T-cell (primary cell): ENCODE data around the gene RLN1. TPM values are rescaled to one million over a fixed set of nuclear protein-coding genes. Genes with fewer than 3 reads are reported as not detected.
A peak's percentile ranks its signal among the peaks of the same experiment; 100 is the strongest.
"Not testable (repeated sequence)": the region's sequence is repeated elsewhere in the genome, so short reads cannot be mapped to it uniquely, and the experiment has no call there.

Experiments
- ATAC-seq, 4 experiments: fragments of 200-7000 bp in 3 of 4; fragments of 150-1000 bp in 1 of 4; cut with Tn5 transposase; replicated peaks in 1 of 4; 1 replicate in 3 of 4; 2 replicates in 1 of 4; pipeline ENCODE4 v1.10.0; 2021; ENCODE audit warnings: moderate library complexity in 3 of 4, mild to moderate bottlenecking in 2 of 4, moderate number of reproducible peaks in 1 of 4
- CTCF ChIA-PET, 2 donors: fragments of 300-600 bp; sonication (Branson Sonifier 250); formaldehyde crosslinking; loops; one replicate each; lab custom pipeline; 2022; ENCODE audit warnings: antibody characterized with exemption in 2 of 2; lab: Charles Lee
- POLR2A ChIA-PET, 2 donors: fragments of 300-600 bp; sonication (Branson Sonifier 250); formaldehyde crosslinking; loops; one replicate each; lab custom pipeline; 2022; ENCODE audit warnings: antibody characterized with exemption in 2 of 2; lab: Charles Lee
- DNase-seq, 35 experiments: peaks; one replicate each; pipeline versions ENCODE4 v3.0.0 to v3.0.0-alpha.2; 2013 to 2023
- H3K27ac ChIP-seq: one replicate; pipeline ENCODE4 v1.5.1; 2013; ENCODE audit warnings: low read length
- H3K27me3 ChIP-seq, 2 experiments: replicated peaks in 1 of 2; 1 replicate in 1 of 2; 2 replicates in 1 of 2; pipeline versions ENCODE4 v1.6.1 to v1.7.0; 2013; ENCODE audit warnings: low read length in 1 of 2, mixed read lengths in 1 of 2; ENCODE audit not compliant: control insufficient read depth in 2 of 2, insufficient read depth in 2 of 2; ENCODE audit errors: extremely low read depth in 1 of 2
- H3K36me3 ChIP-seq, 2 donors: 1 replicate in 1 of 2; 2 replicates in 1 of 2; pipeline versions ENCODE4 v1.6.1 to v1.7.0; 2013; ENCODE audit warnings: low read length in 1 of 2; ENCODE audit not compliant: control insufficient read depth in 2 of 2, insufficient read depth in 1 of 2; ENCODE audit errors: extremely low read depth in 1 of 2
- H3K4me1 ChIP-seq, 2 experiments: 1 replicate in 1 of 2; 2 replicates in 1 of 2; pipeline versions ENCODE4 v1.6.1 to v1.7.0; 2013; ENCODE audit warnings: low read length in 2 of 2, mixed read lengths in 1 of 2; ENCODE audit not compliant: insufficient read depth in 2 of 2, control insufficient read depth in 1 of 2; ENCODE audit errors: extremely low read depth in 1 of 2
- H3K4me3 ChIP-seq, 2 donors: 1 replicate in 1 of 2; 2 replicates in 1 of 2; pipeline versions ENCODE4 v1.5.1 to v1.7.0; 2013; ENCODE audit warnings: mild to moderate bottlenecking in 2 of 2, low read length in 1 of 2, moderate library complexity in 1 of 2; ENCODE audit not compliant: control insufficient read depth in 1 of 2; ENCODE audit errors: extremely low read depth in 1 of 2
- H3K9me3 ChIP-seq: 2 replicates; pipeline ENCODE4 v1.7.0; 2013
- H3K27ac Mint-ChIP-seq, 2 donors: one replicate each; pipeline ENCODE4 v1.8.0; 2020 to 2021; ENCODE audit warnings: mild to moderate bottlenecking in 2 of 2, mixed read lengths in 2 of 2
- H3K27me3 Mint-ChIP-seq, 2 donors: one replicate each; pipeline ENCODE4 v1.8.0; 2021 to 2022; ENCODE audit warnings: mixed read lengths in 2 of 2
- H3K36me3 Mint-ChIP-seq: one replicate; pipeline ENCODE4 v1.8.0; 2021; ENCODE audit warnings: mixed read lengths
- H3K4me1 Mint-ChIP-seq, 3 donors: one replicate each; pipeline ENCODE4 v1.8.0; 2020 to 2022; ENCODE audit warnings: mixed read lengths in 3 of 3, mild to moderate bottlenecking in 1 of 3
- H3K4me3 Mint-ChIP-seq, 3 donors: one replicate each; pipeline ENCODE4 v1.8.0; 2020 to 2022; ENCODE audit warnings: mild to moderate bottlenecking in 3 of 3, mixed read lengths in 3 of 3, moderate library complexity in 3 of 3
- H3K9me3 Mint-ChIP-seq, 3 donors: one replicate each; pipeline ENCODE4 v1.8.0; 2020 to 2022; ENCODE audit warnings: mixed read lengths in 3 of 3
- WGBS: methylation state at CpG from one replicate; pipeline ENCODE4 v1.1.5; 2013; ENCODE audit warnings: missing lambda C conversion rate; ENCODE audit not compliant: insufficient coverage; 5-methylcytosine and 5-hydroxymethylcytosine counted together
- total RNA-seq, 35 experiments: library from RNA in 6 of 35; stranded (reverse) in 6 of 35; fragments of 120-200 nt in 1 of 35; gene quantifications; one replicate each; pipeline versions ENCODE4 v1.2.1 to v1.2.4 and lab custom pipeline; 2013 to 2026

The RLN1 gene
- total RNA-seq, 5 donors from 2014 or later (not counting 1 experiment from before 2014, with no cell fraction given), result 1.6 to 4.8 (median 3.5) TPM

DNA sequence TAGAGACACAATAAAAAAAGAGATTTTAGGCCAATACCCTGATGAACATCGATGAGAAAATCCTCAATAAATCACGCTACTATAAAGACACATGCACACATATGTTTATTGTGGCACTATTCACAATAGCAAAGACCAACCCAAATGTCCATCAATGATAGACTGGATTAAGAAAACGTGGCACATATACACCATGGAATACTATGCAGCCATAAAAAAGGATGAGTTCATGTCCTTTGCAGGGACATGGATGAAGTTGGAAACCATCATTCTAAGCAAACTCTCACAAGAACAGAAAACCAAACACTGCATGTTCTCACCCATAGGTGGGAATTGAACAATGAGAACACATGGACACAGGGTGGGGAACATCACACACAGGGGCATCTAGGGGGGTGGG is 8.4 kb downstream of the RLN1 start:
- peaks cover 67% of the 10 kb centered on the region for H3K36me3 Mint-ChIP-seq
- ATAC-seq, H3K27me3 ChIP-seq, H3K4me3 ChIP-seq, H3K9me3 Mint-ChIP-seq, H3K27ac ChIP-seq, H3K4me3 Mint-ChIP-seq, H3K27ac Mint-ChIP-seq, DNase-seq, H3K27me3 Mint-ChIP-seq, H3K9me3 ChIP-seq, H3K36me3 ChIP-seq: not testable (repeated sequence)
- WGBS, result 100% methylated on average over 2 of the region's 3 CpGs
- CTCF ChIA-PET, result interaction anchor here in 1 of 2 donors (0.6 kb wide), 1 partner anchor 1843 kb away, joined by 3 read pairs; no protein-coding TSS in a partner anchor
- POLR2A ChIA-PET, result interaction anchor here (0.6 to 0.7 kb wide), 2 partner anchors 12 to 17 kb away, joined by 3 to 7 read pairs; no protein-coding TSS in a partner anchor
- peaks cover 16 to 20% of the 10 kb centered on the region in 2 experiments for H3K4me1 ChIP-seq
- peaks cover 53 to 66% (median 58%) of the 10 kb centered on the region in 3 donors for H3K4me1 Mint-ChIP-seq

DNA sequence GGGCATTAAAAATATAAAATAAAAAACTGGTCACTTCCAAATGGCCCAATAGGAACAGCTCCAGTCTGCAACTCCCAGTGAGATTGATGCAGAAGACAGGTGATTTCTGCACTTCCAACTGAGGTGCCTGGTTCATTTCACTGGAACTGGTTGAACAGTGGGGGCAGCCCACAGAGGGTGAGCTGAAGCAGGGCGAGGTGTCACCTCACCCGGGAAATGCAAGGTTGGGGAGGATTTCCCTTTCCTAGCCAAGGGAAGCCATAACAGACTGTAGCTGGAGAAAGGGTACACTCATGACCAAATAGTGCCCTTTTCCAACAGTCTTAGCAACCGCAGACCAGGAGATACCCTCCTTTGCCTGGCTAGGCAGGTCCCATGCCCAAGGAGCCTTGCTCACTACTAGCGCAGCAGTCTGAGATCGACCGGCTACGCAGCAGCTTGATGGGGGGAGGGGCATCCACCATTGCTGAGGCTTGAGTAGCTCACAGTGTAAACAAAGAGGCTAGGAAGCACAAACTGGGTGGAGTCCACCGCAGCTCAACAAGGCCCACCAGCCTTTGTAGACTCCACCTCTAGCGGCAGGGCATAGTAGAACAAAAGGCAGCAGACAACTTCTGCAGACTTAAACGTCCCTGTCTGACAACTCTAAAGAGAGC is 12.7 kb downstream of the RLN1 start:
- CTCF ChIA-PET, result interaction anchor here (0.7 to 1.5 kb wide), 6 partner anchors 9 to 676 kb away, joined by 3 to 6 read pairs (median 3); no protein-coding TSS in a partner anchor
- peak overlapping the region; percentile 60 for H3K27ac ChIP-seq

DNA sequence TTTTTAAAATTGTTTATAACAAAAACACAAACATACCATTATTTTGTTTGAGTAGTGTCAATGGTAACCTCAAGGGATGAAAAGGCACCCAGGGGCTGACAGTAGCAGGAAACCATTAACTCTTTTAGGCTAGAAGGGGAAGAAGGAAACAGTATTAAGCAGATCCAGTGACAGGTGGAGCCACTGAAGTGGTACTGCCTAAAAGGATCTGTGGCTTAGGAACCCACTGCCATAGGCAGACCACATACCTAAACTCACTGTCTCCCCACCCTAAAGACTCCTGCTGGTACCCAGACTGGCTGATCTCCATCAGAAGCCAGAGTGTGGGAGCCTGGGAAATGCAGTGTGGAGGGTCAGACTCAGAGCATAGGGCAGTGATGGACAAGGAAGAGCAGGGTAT is 13.5 kb downstream of the RLN1 start:
- POLR2A ChIA-PET, result no interaction called here
- Mint-ChIP-seq H3K4me3 (peak overlapping the region in 1 of 3 donors; percentile 69), H3K27ac (peak overlapping the region; percentile 39 to 71)

More for the DNA sequence above, 12.7 kb downstream of the RLN1 start:
- DNase-seq (peak in 33 of 35 experiments; percentile 3 to 82 (median 51)), ATAC-seq (peak; percentile 83 to 94 (median 86))
- WGBS, result 64% methylated on average over 9 of the region's 10 CpGs
- Histone ChIP-seq H3K9me3 (no peaks in the 10 kb centered on the region), H3K36me3 (no peaks in the 10 kb centered on the region), H3K27me3 (no peaks in the 10 kb centered on the region), H3K4me3 (peak overlapping the region in 1 of 2 donors; percentile 3), H3K4me1 (peaks cover 16 to 18% of the 10 kb centered on the region in 2 experiments)
- H3K4me1 Mint-ChIP-seq, result peaks cover 34 to 54% (median 44%) of the 10 kb centered on the region in 3 donors
- H3K4me3 Mint-ChIP-seq, result peak overlapping the region in 1 of 3 donors; percentile 69
- no peaks in the 10 kb centered on the region for H3K27me3 Mint-ChIP-seq
- peaks cover 0 to 6% (median 0%) of the 10 kb centered on the region in 3 donors for H3K9me3 Mint-ChIP-seq
- POLR2A ChIA-PET, result interaction anchor here in 1 of 2 donors (0.8 to 0.9 kb wide), 2 partner anchors 10 to 141 kb away, joined by 3 read pairs; no protein-coding TSS in a partner anchor
- H3K36me3 Mint-ChIP-seq, result peaks cover 49% of the 10 kb centered on the region
- H3K27ac Mint-ChIP-seq, result peak overlapping the region; percentile 58 to 73

DNA sequence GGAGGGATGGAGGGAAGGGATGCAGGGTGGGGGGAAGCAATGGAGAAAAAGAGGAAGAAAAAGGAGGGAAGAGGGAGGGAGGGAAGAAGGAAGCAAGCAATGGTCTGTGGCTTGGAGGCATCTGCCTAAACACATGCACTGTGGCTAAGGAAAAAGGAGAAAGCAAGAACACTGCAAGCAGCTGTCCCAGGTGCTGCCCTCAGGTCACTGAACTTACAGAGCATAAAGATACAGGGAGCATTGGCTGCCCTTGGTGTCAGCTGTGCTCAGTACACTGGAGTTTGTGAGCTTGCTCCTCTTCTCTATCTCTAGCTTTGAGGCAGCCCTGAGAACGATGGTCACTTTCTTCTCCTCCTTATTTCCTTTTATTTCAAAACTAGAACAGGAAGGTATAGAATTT is 18.1 kb downstream of the RLN1 start:
- ChIA-PET POLR2A (interaction anchor here (0.6 to 0.7 kb wide), 2 partner anchors 11 to 31 kb away, joined by 3 read pairs; no protein-coding TSS in a partner anchor), CTCF (interaction anchor here in 1 of 2 donors (0.6 to 1.4 kb wide), 3 partner anchors 116 to 279 kb away, joined by 3 to 4 read pairs (median 3); partner anchors contain the start of gene PLGRKT)
- not testable (repeated sequence) for ATAC-seq, H3K9me3 Mint-ChIP-seq, H3K4me3 ChIP-seq, H3K36me3 ChIP-seq, H3K27ac Mint-ChIP-seq, H3K27me3 Mint-ChIP-seq, H3K4me3 Mint-ChIP-seq, H3K4me1 ChIP-seq, H3K27me3 ChIP-seq, DNase-seq, H3K27ac ChIP-seq, H3K9me3 ChIP-seq
- Mint-ChIP-seq H3K36me3 (peaks cover 31% of the 10 kb centered on the region), H3K4me1 (peaks cover 17 to 29% (median 28%) of the 10 kb centered on the region in 3 donors)
- no CpG with 5 or more reads among the region's 1 CpG for WGBS

More for the DNA sequence above, 13.5 kb downstream of the RLN1 start:
- ATAC-seq (no peak), DNase-seq (no peak)
- Histone ChIP-seq H3K36me3 (no peaks in the 10 kb centered on the region), H3K9me3 (no peaks in the 10 kb centered on the region), H3K27ac (no peak overlapping the region), H3K4me3 (no peak overlapping the region), H3K4me1 (peaks cover 16 to 18% of the 10 kb centered on the region in 2 experiments), H3K27me3 (no peaks in the 10 kb centered on the region)
- CTCF ChIA-PET, result interaction anchor here in 1 of 2 donors (1.1 to 1.5 kb wide), 3 partner anchors 51 to 140 kb away, joined by 3 to 6 read pairs (median 3); no protein-coding TSS in a partner anchor
- H3K36me3 Mint-ChIP-seq, result peaks cover 42% of the 10 kb centered on the region
- peaks cover 0 to 6% (median 0%) of the 10 kb centered on the region in 3 donors for H3K9me3 Mint-ChIP-seq
- peaks cover 39 to 62% (median 51%) of the 10 kb centered on the region in 3 donors for H3K4me1 Mint-ChIP-seq
- no peaks in the 10 kb centered on the region for H3K27me3 Mint-ChIP-seq

DNA sequence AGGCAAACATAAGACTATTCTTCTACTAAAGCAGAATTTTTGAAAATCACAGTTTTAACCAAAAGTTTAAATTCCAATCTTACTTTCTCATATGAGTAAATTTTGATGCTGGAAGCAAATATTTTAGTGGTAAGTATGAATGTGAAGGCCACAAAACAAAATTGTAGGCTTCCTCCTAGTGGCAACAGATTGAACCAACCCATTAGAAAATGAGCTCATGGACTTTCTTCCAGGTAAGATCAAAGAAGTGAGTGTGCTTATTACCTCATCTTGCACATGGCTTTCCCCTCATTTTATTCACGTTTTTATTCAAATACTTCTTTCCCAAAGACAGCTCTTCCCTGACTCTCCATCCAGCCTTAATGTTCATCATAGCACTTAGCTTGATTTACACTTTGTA is 18.6 kb downstream of the RLN1 start:
- POLR2A ChIA-PET, result interaction anchor here (0.6 to 0.7 kb wide), 2 partner anchors 12 to 31 kb away, joined by 3 read pairs; no protein-coding TSS in a partner anchor
- Mint-ChIP-seq H3K4me3 (no peak overlapping the region), H3K9me3 (no peaks in the 10 kb centered on the region), H3K4me1 (peaks cover 12 to 24% (median 23%) of the 10 kb centered on the region in 3 donors), H3K27ac (no peak overlapping the region), H3K27me3 (no peaks in the 10 kb centered on the region), H3K36me3 (peaks cover 31% of the 10 kb centered on the region)
- CTCF ChIA-PET, result interaction anchor here in 1 of 2 donors (0.6 to 1.4 kb wide), 3 partner anchors 117 to 280 kb away, joined by 3 to 4 read pairs (median 3); partner anchors contain the start of gene PLGRKT
- DNase-seq (peak in 1 of 35 experiments; percentile 21), ATAC-seq (peak in 1 of 4 experiments; percentile 32)
- no peak overlapping the region for H3K4me3 ChIP-seq
- H3K4me1 ChIP-seq, result peaks cover 0 to 4% of the 10 kb centered on the region in 2 experiments
- no peaks in the 10 kb centered on the region for H3K27me3 ChIP-seq
- no peaks in the 10 kb centered on the region for H3K9me3 ChIP-seq
- no peak overlapping the region for H3K27ac ChIP-seq
- WGBS, result 33% methylated on average over 1 of the region's 1 CpG
- no peaks in the 10 kb centered on the region for H3K36me3 ChIP-seq

DNA sequence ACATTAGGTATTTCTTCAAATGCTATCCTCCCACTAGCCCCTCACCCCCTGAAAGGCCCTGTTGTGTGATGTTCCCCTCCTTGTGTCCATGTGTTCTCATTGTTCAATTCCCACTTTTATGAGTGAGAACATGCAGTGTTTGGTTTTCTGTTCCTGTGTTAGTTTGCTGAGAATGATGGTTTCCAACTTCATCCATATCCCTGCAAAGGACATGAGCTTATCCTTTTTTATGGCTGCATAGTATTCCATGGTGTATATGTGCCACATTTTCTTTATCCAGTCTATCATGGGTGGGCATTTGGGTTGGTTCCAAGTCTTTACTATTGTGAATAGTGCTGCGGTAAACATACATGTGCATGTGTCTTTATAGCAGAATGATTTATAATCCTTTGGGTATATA is 23.3 kb downstream of the RLN1 start:
- H3K27ac Mint-ChIP-seq, H3K4me3 ChIP-seq, H3K4me1 Mint-ChIP-seq, H3K27me3 ChIP-seq, H3K9me3 ChIP-seq, H3K4me3 Mint-ChIP-seq, H3K36me3 ChIP-seq, H3K27me3 Mint-ChIP-seq, POLR2A ChIA-PET, ATAC-seq, H3K4me1 ChIP-seq, CTCF ChIA-PET, H3K27ac ChIP-seq, DNase-seq: not testable (repeated sequence)
- Mint-ChIP-seq H3K36me3 (peaks cover 59% of the 10 kb centered on the region), H3K9me3 (peaks cover 7 to 15% (median 10%) of the 10 kb centered on the region in 3 donors)
- WGBS, result no CpG with 5 or more reads among the region's 1 CpG
